ENCODE measurements around the gene FGF2. TPM values are rescaled to one million over a fixed set of nuclear protein-coding genes. Genes with fewer than 3 reads are reported as not detected.

FGF2 gene
- total RNA-seq, 1 experiment from 2014 or later: 33.7 TPM

GRCh38 chr4:122914292-122914904 is 87.8 kb downstream of the FGF2 start:
- H3K36me3 Mint-ChIP-seq (ENCODE audit: insufficient read depth, unreplicated experiment): no peaks in the 10 kb centered on the region
- no peak overlapping the region for H3K4me3 Mint-ChIP-seq (ENCODE audit: low read depth, unreplicated experiment)
- BruUV-seq (replicated peaks): no TSS peak
- CTCF ChIA-PET: interaction anchor here (0.7 to 1.8 kb wide), 5 partner anchors 59 to 312 kb away, joined by 3 to 14 read pairs (median 4); partner anchors contain the start of gene BBS12
- peaks cover 9% of the 10 kb centered on the region for H3K4me1 Mint-ChIP-seq (ENCODE audit: low read depth, unreplicated experiment)
- H3K27me3 Mint-ChIP-seq (ENCODE audit: unreplicated experiment): no peaks in the 10 kb centered on the region
- intact Hi-C loops (cut with micrococcal nuclease; ENCODE audit: unreplicated experiment): loop anchor here (2.0 to 5.0 kb wide), 2 partner anchors 87 to 156 kb away; partner anchors contain the start of gene FGF2
- no peak overlapping the region for H3K27ac Mint-ChIP-seq (ENCODE audit: unreplicated experiment)
- TF ChIP-seq, protein P1, sequence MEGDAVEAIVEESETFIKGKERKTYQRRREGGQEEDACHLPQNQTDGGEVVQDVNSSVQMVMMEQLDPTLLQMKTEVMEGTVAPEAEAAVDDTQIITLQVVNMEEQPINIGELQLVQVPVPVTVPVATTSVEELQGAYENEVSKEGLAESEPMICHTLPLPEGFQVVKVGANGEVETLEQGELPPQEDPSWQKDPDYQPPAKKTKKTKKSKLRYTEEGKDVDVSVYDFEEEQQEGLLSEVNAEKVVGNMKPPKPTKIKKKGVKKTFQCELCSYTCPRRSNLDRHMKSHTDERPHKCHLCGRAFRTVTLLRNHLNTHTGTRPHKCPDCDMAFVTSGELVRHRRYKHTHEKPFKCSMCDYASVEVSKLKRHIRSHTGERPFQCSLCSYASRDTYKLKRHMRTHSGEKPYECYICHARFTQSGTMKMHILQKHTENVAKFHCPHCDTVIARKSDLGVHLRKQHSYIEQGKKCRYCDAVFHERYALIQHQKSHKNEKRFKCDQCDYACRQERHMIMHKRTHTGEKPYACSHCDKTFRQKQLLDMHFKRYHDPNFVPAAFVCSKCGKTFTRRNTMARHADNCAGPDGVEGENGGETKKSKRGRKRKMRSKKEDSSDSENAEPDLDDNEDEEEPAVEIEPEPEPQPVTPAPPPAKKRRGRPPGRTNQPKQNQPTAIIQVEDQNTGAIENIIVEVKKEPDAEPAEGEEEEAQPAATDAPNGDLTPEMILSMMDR (IDR thresholded peaks at IDR 0.05; ENCODE audit: unreplicated experiment): no peak
- H3K9me3 Mint-ChIP-seq (ENCODE audit: low read depth, unreplicated experiment): no peaks in the 10 kb centered on the region
- DNase-seq: no peak

- H3K36me3 Mint-ChIP-seq (ENCODE audit: insufficient read depth, unreplicated experiment): no peaks in the 10 kb centered on the region
- TF ChIP-seq, protein P1 (IDR thresholded peaks at IDR 0.05; ENCODE audit: unreplicated experiment): no peak
- CTCF ChIA-PET: interaction anchor here (1.0 to 1.8 kb wide), 4 partner anchors 60 to 312 kb away, joined by 3 to 14 read pairs (median 6); partner anchors contain the start of gene BBS12
- peaks cover 9% of the 10 kb centered on the region for H3K4me1 Mint-ChIP-seq (ENCODE audit: low read depth, unreplicated experiment)
- no peak overlapping the region for H3K4me3 Mint-ChIP-seq (ENCODE audit: low read depth, unreplicated experiment)
- no peaks in the 10 kb centered on the region for H3K9me3 Mint-ChIP-seq (ENCODE audit: low read depth, unreplicated experiment)
- intact Hi-C loops (cut with micrococcal nuclease; ENCODE audit: unreplicated experiment): loop anchor here (2.0 to 5.0 kb wide), 2 partner anchors 88 to 156 kb away; partner anchors contain the start of gene FGF2
- H3K27me3 Mint-ChIP-seq (ENCODE audit: unreplicated experiment): no peaks in the 10 kb centered on the region
- no peak for DNase-seq
- H3K27ac Mint-ChIP-seq (ENCODE audit: unreplicated experiment): no peak overlapping the region
- no TSS peak for BruUV-seq (replicated peaks)
These were observed 88.3 kb downstream of the FGF2 start for GRCh38 chr4:122914938-122915337.

GRCh38 chr4:122917731-122918130 is 91.1 kb downstream of the FGF2 start:
- CTCF ChIA-PET: no interaction called here
- intact Hi-C loops (cut with micrococcal nuclease; ENCODE audit: unreplicated experiment): no loop called here
- Mint-ChIP-seq H3K27ac (ENCODE audit: unreplicated experiment) (no peak overlapping the region), H3K27me3 (ENCODE audit: unreplicated experiment) (no peaks in the 10 kb centered on the region), H3K4me3 (ENCODE audit: low read depth, unreplicated experiment) (no peak overlapping the region), H3K9me3 (ENCODE audit: low read depth, unreplicated experiment) (no peaks in the 10 kb centered on the region), H3K4me1 (ENCODE audit: low read depth, unreplicated experiment) (peaks cover 8% of the 10 kb centered on the region), H3K36me3 (ENCODE audit: insufficient read depth, unreplicated experiment) (peaks cover 11% of the 10 kb centered on the region)
- TF ChIP-seq, protein P1 (IDR thresholded peaks at IDR 0.05; ENCODE audit: unreplicated experiment): no peak
- DNase-seq: no peak
- no TSS peak for BruUV-seq (replicated peaks)

GRCh38 chr4:122920473-122920872 is 93.8 kb downstream of the FGF2 start:
- Mint-ChIP-seq H3K9me3 (ENCODE audit: low read depth, unreplicated experiment) (no peaks in the 10 kb centered on the region), H3K36me3 (ENCODE audit: insufficient read depth, unreplicated experiment) (peaks cover 20% of the 10 kb centered on the region), H3K4me1 (ENCODE audit: low read depth, unreplicated experiment) (peaks cover 8% of the 10 kb centered on the region), H3K27ac (ENCODE audit: unreplicated experiment) (no peak overlapping the region), H3K27me3 (ENCODE audit: unreplicated experiment) (no peaks in the 10 kb centered on the region), H3K4me3 (ENCODE audit: low read depth, unreplicated experiment) (no peak overlapping the region)
- CTCF ChIA-PET: no interaction called here
- DNase-seq: no peak
- TF ChIP-seq, protein P1 (IDR thresholded peaks at IDR 0.05; ENCODE audit: unreplicated experiment): no peak
- BruUV-seq (replicated peaks): no TSS peak
- intact Hi-C loops (cut with micrococcal nuclease; ENCODE audit: unreplicated experiment): no loop called here
